ENCODE measurements around the gene CRTC3.
"Not testable (repeated sequence)": the region's sequence is repeated elsewhere in the genome, so short reads cannot be mapped to it uniquely, and the experiment has no call there.

CRTC3 gene

GRCh38 chr15:90657520-90658172 is 127.9 kb downstream of the CRTC3 start:
- not testable (repeated sequence) for DNase-seq

DNA sequence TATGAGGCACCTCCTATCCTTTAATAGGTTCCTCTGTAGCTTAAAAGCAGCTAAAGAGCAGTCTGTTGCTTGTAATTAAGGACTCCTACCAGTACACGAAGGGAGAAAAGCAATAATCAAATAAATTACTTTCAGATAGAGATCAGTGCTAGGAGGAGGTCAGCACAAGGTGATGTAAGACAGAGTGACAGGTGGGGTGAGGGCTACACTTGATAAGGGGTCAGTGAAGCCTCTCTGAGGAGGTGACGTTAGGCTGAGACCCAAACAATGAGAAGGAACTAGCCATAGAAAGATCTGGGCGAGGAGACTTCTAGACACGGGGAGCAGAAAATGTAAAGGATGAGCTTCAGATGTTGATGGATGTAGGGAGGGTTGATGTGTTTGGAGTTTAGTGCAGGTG is 129.8 kb downstream of the CRTC3 start:
- DNase-seq: no peak

- DNase-seq: peak; percentile 97
These were observed 130.7 kb downstream of the CRTC3 start for GRCh38 chr15:90660195-90660998.

- DNase-seq: peak; percentile 61
These were observed 131.2 kb downstream of the CRTC3 start for GRCh38 chr15:90660999-90661330.

- DNase-seq: not testable (repeated sequence)
These were observed 134.3 kb downstream of the CRTC3 start for GRCh38 chr15:90664081-90664461.

GRCh38 chr15:90664650-90665287 is 135.0 kb downstream of the CRTC3 start:
- peak; percentile 24 for DNase-seq

- DNase-seq: peak; percentile 65
These were observed 135.8 kb downstream of the CRTC3 start for GRCh38 chr15:90665288-90666134.

GRCh38 chr15:90666135-90666909 is 136.6 kb downstream of the CRTC3 start:
- DNase-seq: no peak

DNA sequence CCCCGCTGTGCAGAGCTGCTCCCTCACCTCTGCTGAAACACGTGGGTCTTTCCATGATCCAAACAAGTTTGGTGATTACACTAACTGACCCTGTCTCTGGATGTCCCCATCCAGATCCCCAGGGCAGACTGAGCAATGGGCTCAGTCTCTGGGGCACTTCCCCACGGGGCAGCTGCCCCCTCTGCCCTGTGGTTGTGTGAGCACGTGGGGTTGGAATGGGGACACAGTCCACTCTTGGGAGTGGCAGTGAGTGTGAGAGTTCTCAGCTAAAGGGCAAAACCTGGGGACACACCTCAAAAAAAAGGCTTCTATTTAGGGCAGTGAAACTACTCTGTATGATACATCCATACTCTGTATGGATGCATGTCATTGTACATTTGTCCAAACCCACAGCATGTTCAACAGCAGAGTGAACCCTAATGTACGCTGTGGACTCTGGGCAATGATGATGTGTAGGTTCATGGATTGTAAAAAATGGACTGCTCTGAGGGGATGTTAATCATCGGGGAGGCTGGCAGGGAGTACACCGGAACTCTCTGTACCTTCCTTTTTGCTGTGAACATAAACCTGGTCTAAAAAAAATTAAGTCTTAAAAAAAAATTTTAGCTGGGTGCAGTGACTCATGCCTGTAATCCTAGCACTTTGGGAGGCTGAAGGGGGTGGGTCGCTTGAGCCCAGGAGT is 137.5 kb downstream of the CRTC3 start:
- no peak for DNase-seq

DNA sequence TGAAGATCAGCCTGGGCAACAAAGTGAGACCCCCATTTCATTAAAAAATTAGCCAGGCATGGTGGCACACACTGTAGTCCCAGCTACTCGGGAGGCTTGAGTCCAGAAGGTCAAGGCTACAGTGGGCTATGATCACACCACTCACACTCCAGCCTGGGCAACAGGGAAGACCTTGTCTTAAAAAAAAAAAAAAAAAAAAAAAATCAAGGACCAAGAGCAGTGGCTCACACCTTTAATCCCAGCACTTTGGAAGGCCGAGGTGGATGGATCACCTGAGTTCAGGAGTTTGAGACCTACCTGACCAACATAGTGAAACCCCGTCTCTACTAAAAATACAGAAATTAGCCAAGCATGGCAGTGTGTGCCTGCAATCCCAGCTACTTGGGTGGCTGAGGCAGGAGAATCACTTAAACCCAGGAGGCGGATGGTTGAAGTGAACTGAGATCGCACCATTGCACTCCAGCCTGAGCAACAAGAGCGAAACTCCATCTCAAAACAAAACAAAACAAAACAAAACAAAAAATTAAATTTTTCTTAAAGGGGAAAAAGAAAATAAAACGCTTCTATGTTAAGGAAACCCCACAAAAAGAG is 138.1 kb downstream of the CRTC3 start:
- DNase-seq: not testable (repeated sequence)

DNA sequence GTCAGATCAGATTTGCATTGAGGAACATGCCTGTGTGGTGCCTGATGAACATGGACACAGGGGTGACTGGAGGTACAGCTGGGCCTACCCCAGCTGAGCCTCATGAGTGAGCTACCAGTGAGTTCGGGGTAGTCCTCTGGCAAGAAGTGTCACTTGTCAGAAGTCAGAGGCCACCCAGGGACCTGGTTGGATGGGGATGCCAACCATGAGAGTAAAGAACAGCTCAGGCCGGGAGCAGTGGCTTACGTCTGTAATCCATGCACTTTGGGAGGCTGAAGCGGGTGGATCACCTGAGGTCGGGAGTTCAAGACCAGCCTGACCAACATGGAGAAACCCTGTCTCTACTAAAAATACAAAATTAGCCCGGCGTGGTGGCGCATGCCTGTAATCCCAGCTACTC is 140.9 kb downstream of the CRTC3 start:
- not testable (repeated sequence) for DNase-seq

DNA sequence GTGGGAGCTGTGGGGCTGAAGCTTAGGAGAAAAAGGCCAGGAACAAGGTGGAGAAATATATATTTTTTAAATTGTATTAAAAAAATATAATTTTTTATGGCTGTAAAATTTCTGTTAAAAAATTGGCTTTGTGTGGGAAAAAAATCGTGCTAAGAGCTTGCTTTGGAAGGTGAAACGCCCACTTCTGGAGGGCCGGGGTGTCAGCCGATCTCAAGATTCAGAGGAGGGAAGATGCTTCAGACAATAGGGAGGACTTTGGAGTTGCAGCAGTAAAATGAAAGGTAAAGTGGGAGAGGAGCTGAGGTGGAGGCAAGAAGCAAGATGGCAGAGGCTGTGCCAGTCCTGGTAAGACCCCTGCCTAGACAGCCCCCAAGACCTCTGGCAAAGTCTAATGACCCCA is 141.5 kb downstream of the CRTC3 start:
- DNase-seq: no peak

GRCh38 chr15:90673357-90673756 is 143.6 kb downstream of the CRTC3 start:
- DNase-seq: not testable (repeated sequence)

DNA sequence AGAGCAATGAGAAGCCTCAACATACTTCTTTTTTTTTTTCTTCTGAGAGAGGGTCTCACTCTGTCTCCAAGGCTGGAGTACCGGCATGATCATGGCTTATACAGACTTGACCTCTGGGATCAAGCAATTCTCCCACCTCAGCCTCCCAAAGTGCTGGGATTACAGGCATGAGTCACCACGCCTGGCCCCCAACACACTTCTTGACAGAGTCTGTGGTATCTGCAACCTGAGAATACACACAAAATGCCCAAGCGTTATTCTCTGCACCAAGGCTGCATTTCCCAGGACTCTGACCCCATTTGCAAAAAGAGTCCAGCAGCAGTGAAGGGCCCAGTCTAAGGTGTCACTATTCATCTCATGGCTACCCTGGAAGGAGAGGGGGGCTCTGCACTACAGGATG is 144.8 kb downstream of the CRTC3 start:
- no peak for DNase-seq

GRCh38 chr15:90675464-90675863 is 145.7 kb downstream of the CRTC3 start:
- no peak for DNase-seq

- peak; percentile 31 for DNase-seq
These were observed 148.4 kb downstream of the CRTC3 start for GRCh38 chr15:90677807-90678790.

DNA sequence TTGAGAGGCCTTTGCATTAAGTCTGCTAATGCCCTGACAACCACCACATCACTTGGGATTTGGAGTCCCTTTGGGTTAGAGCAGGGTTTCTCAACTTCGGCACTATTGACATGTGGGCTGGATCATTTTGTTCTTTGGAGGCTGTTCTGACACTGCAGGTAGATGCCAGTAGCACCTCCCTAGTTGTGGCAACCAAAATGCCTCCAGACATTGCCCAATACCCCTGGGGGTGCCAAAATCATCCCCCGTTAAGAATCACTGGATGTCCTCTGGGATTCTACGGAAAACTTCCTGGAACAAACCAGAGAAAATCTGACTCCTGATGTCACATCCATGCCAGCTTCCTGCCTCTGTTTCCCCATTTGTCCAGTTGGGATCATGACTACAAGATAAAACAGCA is 150.2 kb downstream of the CRTC3 start:
- no peak for DNase-seq

DNA sequence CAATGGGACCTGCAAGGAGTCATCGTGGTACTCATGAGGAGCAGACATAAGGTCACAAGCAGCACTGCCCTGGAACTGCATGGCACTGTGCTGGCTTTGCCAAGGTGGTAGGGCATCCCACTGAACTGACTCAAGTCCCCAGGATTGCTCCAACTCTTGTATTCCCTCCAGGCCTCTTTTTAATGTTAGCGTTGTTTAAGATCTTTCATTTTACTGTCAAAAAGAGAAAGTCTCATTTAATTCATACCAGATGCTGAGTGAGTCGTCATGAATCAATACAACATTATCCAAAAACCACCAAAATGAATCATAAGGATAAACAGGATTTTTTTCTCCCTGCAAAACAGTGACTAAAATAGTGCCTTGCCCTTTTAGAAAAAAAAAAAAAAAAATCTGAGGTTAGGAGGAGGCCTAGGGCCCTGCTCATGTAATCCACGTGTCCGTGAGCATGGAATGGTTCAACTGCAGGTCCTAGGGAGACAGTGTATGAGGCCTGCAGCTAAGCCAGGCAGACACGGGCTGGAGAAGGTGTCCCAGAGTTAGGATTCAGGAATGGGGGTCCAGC is 150.7 kb downstream of the CRTC3 start:
- peak; percentile 13 for DNase-seq

GRCh38 chr15:90681056-90681455 is 151.3 kb downstream of the CRTC3 start:
- no peak for DNase-seq

- DNase-seq: peak; percentile 33
These were observed 151.8 kb downstream of the CRTC3 start for GRCh38 chr15:90681480-90681879.
